Lower leg skin (tissue), 3 donors: ENCODE measurements around the gene DBN1.

Experiments used
- POLR2A ChIP-seq, 2 donors: fragments of 450-650 bp; IDR thresholded peaks; one replicate each; pipeline ENCODE4 v1.6.1; 2016 to 2017; ENCODE audit warnings: antibody characterized with exemption in 2 of 2, mild to moderate bottlenecking in 1 of 2, moderate library complexity in 1 of 2
- TF ChIP-seq, protein P1 (sequence below), 3 donors: fragments of 450-650 bp; IDR thresholded peaks; one replicate each; pipeline ENCODE4 v1.5.1; 2016; ENCODE audit warnings: antibody characterized with exemption in 3 of 3, mild to moderate bottlenecking in 3 of 3, moderate library complexity in 2 of 3

DNA sequence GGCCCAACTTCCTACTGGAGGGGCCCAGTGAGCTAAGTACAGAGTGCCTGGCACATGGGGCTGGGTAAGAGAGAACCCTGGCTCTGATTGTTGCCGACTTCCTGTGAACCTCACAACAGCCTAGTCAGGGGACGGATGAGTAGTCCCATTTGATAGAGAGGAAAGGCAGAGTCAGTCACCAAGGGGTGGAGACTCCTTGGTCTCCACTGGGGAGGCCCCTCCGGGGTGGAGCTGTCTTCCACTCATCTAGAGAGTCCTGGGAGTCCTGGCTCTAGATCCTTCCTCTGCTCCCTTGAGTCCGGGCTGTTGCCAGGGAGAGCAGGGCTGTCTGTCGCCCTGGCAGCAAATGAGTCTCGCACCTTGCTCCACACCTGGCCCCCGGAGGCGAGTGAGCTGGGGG lies 39.0 kb downstream of the DBN1 start:
- TF ChIP-seq, protein P1, sequence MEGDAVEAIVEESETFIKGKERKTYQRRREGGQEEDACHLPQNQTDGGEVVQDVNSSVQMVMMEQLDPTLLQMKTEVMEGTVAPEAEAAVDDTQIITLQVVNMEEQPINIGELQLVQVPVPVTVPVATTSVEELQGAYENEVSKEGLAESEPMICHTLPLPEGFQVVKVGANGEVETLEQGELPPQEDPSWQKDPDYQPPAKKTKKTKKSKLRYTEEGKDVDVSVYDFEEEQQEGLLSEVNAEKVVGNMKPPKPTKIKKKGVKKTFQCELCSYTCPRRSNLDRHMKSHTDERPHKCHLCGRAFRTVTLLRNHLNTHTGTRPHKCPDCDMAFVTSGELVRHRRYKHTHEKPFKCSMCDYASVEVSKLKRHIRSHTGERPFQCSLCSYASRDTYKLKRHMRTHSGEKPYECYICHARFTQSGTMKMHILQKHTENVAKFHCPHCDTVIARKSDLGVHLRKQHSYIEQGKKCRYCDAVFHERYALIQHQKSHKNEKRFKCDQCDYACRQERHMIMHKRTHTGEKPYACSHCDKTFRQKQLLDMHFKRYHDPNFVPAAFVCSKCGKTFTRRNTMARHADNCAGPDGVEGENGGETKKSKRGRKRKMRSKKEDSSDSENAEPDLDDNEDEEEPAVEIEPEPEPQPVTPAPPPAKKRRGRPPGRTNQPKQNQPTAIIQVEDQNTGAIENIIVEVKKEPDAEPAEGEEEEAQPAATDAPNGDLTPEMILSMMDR (IDR thresholded peaks at IDR 0.05): no peak
- no peak for TF ChIP-seq POLR2A (IDR thresholded peaks at IDR 0.05)
